ENCODE data around the gene ERAL1. TPM values are rescaled to one million over a fixed set of nuclear protein-coding genes. Genes with fewer than 3 reads are reported as not detected.

The ERAL1 gene
- total and polyA plus RNA-seq, 5 donors from 2014 or later: 22.1 to 44.9 (median 41.7) TPM

- Histone ChIP-seq H3K4me3 (ENCODE audit: low read depth, low read length) (peak overlapping the region; percentile 96), H3K27me3 (ENCODE audit: control insufficient read depth, insufficient read depth, low read length) (no peaks in the 10 kb centered on the region), H3K9me3 (ENCODE audit: control insufficient read depth in 2 of 2, low read length in 2 of 2) (no peaks in the 10 kb centered on the region), H3K4me1 (ENCODE audit: control insufficient read depth, insufficient read depth, low read length, poor library complexity, severe bottlenecking) (peaks cover 17% of the 10 kb centered on the region), H3K27ac (ENCODE audit: insufficient read depth, low read length, poor library complexity, severe bottlenecking) (no peak overlapping the region), H3K36me3 (ENCODE audit: control insufficient read depth, insufficient read depth, low read length) (peaks cover 25% of the 10 kb centered on the region)
- H3K9me3 Mint-ChIP-seq: no peaks in the 10 kb centered on the region
- no peaks in the 10 kb centered on the region for H3K27me3 Mint-ChIP-seq
- no peak for DNase-seq
- no peak overlapping the region for H3K27ac Mint-ChIP-seq
- peaks cover 0 to 21% (median 12%) of the 10 kb centered on the region in 4 donors for H3K4me1 Mint-ChIP-seq
- peak overlapping the region; percentile 91 to 94 (median 92) for H3K4me3 Mint-ChIP-seq
- H3K36me3 Mint-ChIP-seq: peaks cover 18% of the 10 kb centered on the region
- ATAC-seq (ENCODE audit: low read depth in 2 of 2): no peak
Measured at GRCh38 chr17:28856028-28856574, 1.3 kb downstream of the ERAL1 start.

- ATAC-seq (ENCODE audit: low read depth in 2 of 2): no peak
- no peak overlapping the region for H3K27ac Mint-ChIP-seq
- peak overlapping the region in 2 of 4 donors; percentile 25 to 38 for H3K4me3 Mint-ChIP-seq
- Histone ChIP-seq H3K9me3 (ENCODE audit: control insufficient read depth in 2 of 2, low read length in 2 of 2) (no peaks in the 10 kb centered on the region), H3K4me1 (ENCODE audit: control insufficient read depth, insufficient read depth, low read length, poor library complexity, severe bottlenecking) (peaks cover 17% of the 10 kb centered on the region), H3K27me3 (ENCODE audit: control insufficient read depth, insufficient read depth, low read length) (no peaks in the 10 kb centered on the region), H3K36me3 (ENCODE audit: control insufficient read depth, insufficient read depth, low read length) (peaks cover 25% of the 10 kb centered on the region), H3K4me3 (ENCODE audit: low read depth, low read length) (no peak overlapping the region), H3K27ac (ENCODE audit: insufficient read depth, low read length, poor library complexity, severe bottlenecking) (no peak overlapping the region)
- DNase-seq: no peak
- no peaks in the 10 kb centered on the region for H3K27me3 Mint-ChIP-seq
- peaks cover 0 to 21% (median 12%) of the 10 kb centered on the region in 4 donors for H3K4me1 Mint-ChIP-seq
- H3K36me3 Mint-ChIP-seq: peaks cover 21% of the 10 kb centered on the region
- no peaks in the 10 kb centered on the region for H3K9me3 Mint-ChIP-seq
Measured at GRCh38 chr17:28857905-28858800, 3.3 kb downstream of the ERAL1 start.

- Histone ChIP-seq H3K27ac (ENCODE audit: insufficient read depth, low read length, poor library complexity, severe bottlenecking) (no peak overlapping the region), H3K4me1 (ENCODE audit: control insufficient read depth, insufficient read depth, low read length, poor library complexity, severe bottlenecking) (peaks cover 17% of the 10 kb centered on the region), H3K4me3 (ENCODE audit: low read depth, low read length) (no peak overlapping the region), H3K9me3 (ENCODE audit: control insufficient read depth in 2 of 2, low read length in 2 of 2) (no peaks in the 10 kb centered on the region), H3K27me3 (ENCODE audit: control insufficient read depth, insufficient read depth, low read length) (no peaks in the 10 kb centered on the region), H3K36me3 (ENCODE audit: control insufficient read depth, insufficient read depth, low read length) (peaks cover 25% of the 10 kb centered on the region)
- no peak overlapping the region for H3K27ac Mint-ChIP-seq
- no peaks in the 10 kb centered on the region for H3K9me3 Mint-ChIP-seq
- DNase-seq: no peak
- no peak for ATAC-seq (ENCODE audit: low read depth in 2 of 2)
- peaks cover 21% of the 10 kb centered on the region for H3K36me3 Mint-ChIP-seq
- no peaks in the 10 kb centered on the region for H3K27me3 Mint-ChIP-seq
- peaks cover 0 to 18% (median 12%) of the 10 kb centered on the region in 4 donors for H3K4me1 Mint-ChIP-seq
- peak overlapping the region in 1 of 4 donors; percentile 25 for H3K4me3 Mint-ChIP-seq
Measured at GRCh38 chr17:28858801-28859355, 4.1 kb downstream of the ERAL1 start.

DNA sequence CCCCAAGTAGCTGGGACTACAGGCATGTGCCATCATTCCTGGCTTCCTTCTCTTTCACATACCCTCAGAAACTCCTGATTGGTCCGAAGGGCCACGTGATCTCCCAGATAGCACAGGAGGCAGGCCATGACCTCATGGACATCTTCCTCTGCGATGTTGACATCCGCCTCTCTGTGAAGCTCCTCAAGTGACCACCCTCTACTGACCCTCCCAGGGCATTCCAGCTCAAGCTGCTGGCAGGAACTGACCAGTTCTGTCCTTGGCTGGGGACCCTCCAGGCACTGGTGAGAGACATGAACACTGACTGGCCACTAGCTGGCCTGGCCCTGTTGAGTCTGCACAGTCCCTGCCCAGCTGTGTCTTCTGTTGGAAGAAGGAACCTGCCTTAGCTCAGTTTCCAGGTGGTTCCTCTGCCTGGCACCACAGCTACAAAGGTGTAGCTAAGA lies 5.6 kb downstream of the ERAL1 start:
- no peak overlapping the region for H3K4me3 ChIP-seq (ENCODE audit: low read depth, low read length)
- DNase-seq: no peak
- Mint-ChIP-seq H3K4me3 (peak overlapping the region in 1 of 4 donors; percentile 23), H3K27me3 (no peaks in the 10 kb centered on the region), H3K4me1 (peaks cover 0 to 5% (median 2%) of the 10 kb centered on the region in 4 donors), H3K36me3 (peaks cover 21% of the 10 kb centered on the region), H3K27ac (no peak overlapping the region), H3K9me3 (no peaks in the 10 kb centered on the region)
- no peaks in the 10 kb centered on the region for H3K9me3 ChIP-seq (ENCODE audit: control insufficient read depth in 2 of 2, low read length in 2 of 2)
- H3K4me1 ChIP-seq (ENCODE audit: control insufficient read depth, insufficient read depth, low read length, poor library complexity, severe bottlenecking): peaks cover 5% of the 10 kb centered on the region
- no peak overlapping the region for H3K27ac ChIP-seq (ENCODE audit: insufficient read depth, low read length, poor library complexity, severe bottlenecking)
- peaks cover 25% of the 10 kb centered on the region for H3K36me3 ChIP-seq (ENCODE audit: control insufficient read depth, insufficient read depth, low read length)
- no peak for ATAC-seq (ENCODE audit: low read depth in 2 of 2)
- no peaks in the 10 kb centered on the region for H3K27me3 ChIP-seq (ENCODE audit: control insufficient read depth, insufficient read depth, low read length)

DNA sequence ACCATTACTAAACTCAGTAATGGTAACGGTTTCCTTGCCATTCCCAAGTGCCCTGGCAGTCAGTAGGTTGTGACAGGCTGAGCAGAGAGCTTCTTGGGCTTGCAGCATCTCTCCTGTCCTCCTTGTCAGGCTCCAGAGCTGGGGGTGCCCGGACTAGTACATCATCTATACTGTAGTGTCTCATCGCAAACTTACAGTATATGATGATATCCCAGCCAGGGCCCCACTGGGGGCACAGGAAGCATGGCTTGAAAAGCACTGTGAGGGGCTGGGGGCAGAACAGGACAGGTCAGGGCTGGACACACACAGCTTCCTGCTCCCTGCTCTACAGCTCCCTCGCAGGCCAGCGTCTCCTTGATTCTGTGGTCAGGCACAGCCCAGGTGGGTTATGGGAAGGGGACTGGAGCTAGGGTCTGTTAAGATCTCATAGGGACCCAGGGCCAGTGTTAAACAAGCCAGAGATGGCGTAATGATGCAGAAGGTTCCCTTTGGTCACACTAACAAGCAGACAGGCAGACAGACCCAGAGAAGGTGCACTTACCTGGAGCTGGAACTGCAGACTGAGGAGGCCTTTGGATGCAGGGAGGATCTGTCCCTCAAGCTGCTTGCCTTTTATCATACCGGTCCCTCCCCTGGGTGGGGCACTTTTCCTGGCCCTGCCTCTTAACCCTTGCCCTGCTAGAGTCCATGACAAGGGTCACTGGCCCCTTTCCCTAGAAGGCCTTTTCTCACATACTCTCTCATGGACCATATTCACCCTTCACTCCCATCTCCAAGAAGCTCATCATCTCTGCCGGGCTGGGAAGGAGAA lies 6.8 kb downstream of the ERAL1 start:
- no peaks in the 10 kb centered on the region for H3K9me3 ChIP-seq (ENCODE audit: control insufficient read depth in 2 of 2, low read length in 2 of 2)
- no peak for ATAC-seq (ENCODE audit: low read depth in 2 of 2)
- DNase-seq: no peak
- Mint-ChIP-seq H3K4me1 (no peaks in the 10 kb centered on the region), H3K4me3 (peak overlapping the region in 2 of 4 donors; percentile 28 to 52), H3K36me3 (peaks cover 21% of the 10 kb centered on the region), H3K27me3 (no peaks in the 10 kb centered on the region), H3K27ac (peak overlapping the region in 2 of 3 donors; percentile 26 to 59), H3K9me3 (no peaks in the 10 kb centered on the region)
- no peak overlapping the region for H3K27ac ChIP-seq (ENCODE audit: insufficient read depth, low read length, poor library complexity, severe bottlenecking)
- H3K27me3 ChIP-seq (ENCODE audit: control insufficient read depth, insufficient read depth, low read length): no peaks in the 10 kb centered on the region
- no peaks in the 10 kb centered on the region for H3K4me1 ChIP-seq (ENCODE audit: control insufficient read depth, insufficient read depth, low read length, poor library complexity, severe bottlenecking)
- peaks cover 25% of the 10 kb centered on the region for H3K36me3 ChIP-seq (ENCODE audit: control insufficient read depth, insufficient read depth, low read length)
- H3K4me3 ChIP-seq (ENCODE audit: low read depth, low read length): no peak overlapping the region

DNA sequence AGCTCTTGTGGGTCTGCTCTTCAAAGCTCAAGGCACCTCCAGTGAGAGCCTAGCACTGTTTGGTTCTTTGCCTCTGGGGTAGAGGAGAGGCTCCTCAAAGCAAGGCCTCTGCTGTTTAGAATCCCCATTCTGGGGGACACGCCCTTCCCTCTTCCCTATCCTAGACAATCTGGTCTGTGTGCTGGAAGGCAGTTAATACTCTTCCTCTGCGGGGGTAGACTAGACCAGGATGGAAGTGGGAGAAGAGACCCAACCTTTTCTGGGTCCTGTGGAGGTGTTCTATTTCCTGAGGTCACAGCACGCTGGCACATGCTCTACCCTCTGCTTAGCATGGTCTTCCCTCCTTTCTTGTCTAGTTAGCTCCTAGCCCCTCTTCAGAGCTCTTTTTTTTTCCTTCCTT lies 7.7 kb downstream of the ERAL1 start:
- no peaks in the 10 kb centered on the region for H3K27me3 Mint-ChIP-seq
- Histone ChIP-seq H3K4me3 (ENCODE audit: low read depth, low read length) (no peak overlapping the region), H3K4me1 (ENCODE audit: control insufficient read depth, insufficient read depth, low read length, poor library complexity, severe bottlenecking) (no peaks in the 10 kb centered on the region), H3K36me3 (ENCODE audit: control insufficient read depth, insufficient read depth, low read length) (peaks cover 25% of the 10 kb centered on the region), H3K9me3 (ENCODE audit: control insufficient read depth in 2 of 2, low read length in 2 of 2) (no peaks in the 10 kb centered on the region), H3K27me3 (ENCODE audit: control insufficient read depth, insufficient read depth, low read length) (no peaks in the 10 kb centered on the region), H3K27ac (ENCODE audit: insufficient read depth, low read length, poor library complexity, severe bottlenecking) (no peak overlapping the region)
- H3K4me1 Mint-ChIP-seq: no peaks in the 10 kb centered on the region
- ATAC-seq (ENCODE audit: low read depth in 2 of 2): no peak
- H3K27ac Mint-ChIP-seq: peak overlapping the region in 1 of 3 donors; percentile 76
- H3K4me3 Mint-ChIP-seq: peak overlapping the region in 1 of 4 donors; percentile 52
- H3K36me3 Mint-ChIP-seq: peaks cover 21% of the 10 kb centered on the region
- no peaks in the 10 kb centered on the region for H3K9me3 Mint-ChIP-seq
- DNase-seq: no peak

- H3K9me3 ChIP-seq (ENCODE audit: control insufficient read depth in 2 of 2, low read length in 2 of 2): no peaks in the 10 kb centered on the region
- Mint-ChIP-seq H3K4me3 (no peak overlapping the region), H3K36me3 (peaks cover 11% of the 10 kb centered on the region), H3K27ac (no peak overlapping the region), H3K27me3 (no peaks in the 10 kb centered on the region), H3K9me3 (no peaks in the 10 kb centered on the region), H3K4me1 (no peaks in the 10 kb centered on the region)
- DNase-seq (no peak), ATAC-seq (ENCODE audit: low read depth in 2 of 2) (no peak)
- no peak overlapping the region for H3K4me3 ChIP-seq (ENCODE audit: low read depth, low read length)
- H3K27ac ChIP-seq (ENCODE audit: insufficient read depth, low read length, poor library complexity, severe bottlenecking): no peak overlapping the region
- no peaks in the 10 kb centered on the region for H3K27me3 ChIP-seq (ENCODE audit: control insufficient read depth, insufficient read depth, low read length)
- H3K4me1 ChIP-seq (ENCODE audit: control insufficient read depth, insufficient read depth, low read length, poor library complexity, severe bottlenecking): no peaks in the 10 kb centered on the region
- peaks cover 11% of the 10 kb centered on the region for H3K36me3 ChIP-seq (ENCODE audit: control insufficient read depth, insufficient read depth, low read length)
Measured at GRCh38 chr17:28863953-28864352, 9.1 kb downstream of the ERAL1 start.
